HG02981 (cell line): Measurements from ENCODE around the gene EIF3B.
"Not testable (repeated sequence)": the region's sequence is repeated elsewhere in the genome, so short reads cannot be mapped to it uniquely, and the experiment has no call there.

Experiments used
- ATAC-seq: cut with Tn5 transposase; IDR thresholded peaks from one replicate; pipeline ENCODE4 v1.9.1; 2021; ENCODE audit warnings: mild to moderate bottlenecking, moderate library complexity; ENCODE audit not compliant: unreplicated experiment

The EIF3B gene

DNA sequence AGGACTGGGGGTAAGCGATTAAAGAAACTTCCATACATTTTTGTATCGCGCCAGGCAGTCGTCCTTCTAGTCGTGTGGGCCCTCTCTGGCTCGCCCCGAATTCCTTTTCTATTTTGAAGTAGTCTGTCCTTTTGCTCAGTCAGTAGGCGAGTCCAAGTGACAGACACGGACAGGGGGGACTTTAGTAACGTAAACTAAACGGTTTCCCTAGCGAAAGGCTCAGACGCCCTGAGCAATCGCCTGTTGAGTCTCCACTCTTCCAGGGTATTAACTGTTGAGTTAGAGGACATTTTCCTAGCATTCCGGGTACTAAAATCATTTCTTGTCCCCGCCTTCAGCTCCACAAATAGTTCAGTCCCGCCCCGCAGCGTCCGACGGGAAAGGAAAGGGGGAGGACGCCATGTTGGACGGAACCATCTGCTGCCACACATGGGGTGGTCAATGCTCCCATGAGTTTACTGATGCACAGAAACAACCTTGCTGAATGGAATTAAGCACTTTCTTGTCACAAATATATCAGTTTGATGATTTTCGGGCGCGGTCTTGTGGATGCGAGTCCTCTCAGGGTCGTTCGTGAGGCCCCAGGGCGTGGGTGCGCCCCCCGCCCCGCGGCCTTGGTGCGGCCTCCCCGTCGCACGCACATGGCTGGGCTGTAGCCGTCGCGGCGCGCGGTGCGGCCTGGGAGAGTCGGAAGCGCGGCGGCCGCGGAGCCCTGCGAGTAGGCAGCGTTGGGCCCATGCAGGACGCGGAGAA lies at the start of gene EIF3B:
TSS of gene EIF3B (plus strand) at position 642 of the 753 bp plus-strand sequence. CDS start at position 737, 95 bp downstream.
- ATAC-seq: peak; percentile 77

DNA sequence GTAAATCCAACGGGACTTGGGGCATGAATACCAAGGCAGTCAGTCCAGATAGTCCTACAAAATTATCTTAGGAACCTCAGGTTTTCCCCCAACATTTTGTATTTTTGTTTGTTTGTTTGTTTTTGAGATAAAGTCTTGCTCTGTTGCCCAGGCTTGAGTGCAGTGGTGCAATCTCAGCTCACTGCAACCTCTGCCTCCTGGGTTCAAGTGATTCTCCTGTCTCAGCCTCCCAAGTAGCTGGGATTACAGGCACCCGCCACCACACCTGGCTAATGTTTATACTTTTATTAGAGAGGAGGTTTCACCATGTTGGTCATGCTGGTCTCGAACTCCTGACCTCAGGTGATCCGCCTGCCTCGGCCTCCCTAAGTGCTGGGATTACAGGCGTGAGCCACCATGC lies 49.4 kb upstream of the EIF3B start:
- ATAC-seq: not testable (repeated sequence)

DNA sequence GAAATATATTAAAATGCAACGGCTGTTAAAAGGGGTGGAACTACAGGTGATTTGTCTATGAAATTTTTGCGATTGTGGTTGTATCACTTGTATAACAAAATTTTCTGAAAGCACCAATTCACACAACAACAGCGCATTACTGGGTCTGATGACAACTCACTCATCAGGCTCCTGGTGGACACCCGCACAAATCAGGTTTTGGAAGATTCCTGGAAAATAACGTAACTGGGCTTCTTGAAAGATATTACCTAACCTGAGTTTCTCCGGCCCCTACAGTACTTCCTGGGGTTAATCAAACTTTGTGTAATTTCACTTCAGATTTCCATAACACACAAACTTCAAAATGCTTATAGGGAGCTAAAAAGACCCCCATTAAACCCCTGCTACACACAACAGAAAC lies 47.9 kb upstream of the EIF3B start:
- ATAC-seq: no peak

DNA sequence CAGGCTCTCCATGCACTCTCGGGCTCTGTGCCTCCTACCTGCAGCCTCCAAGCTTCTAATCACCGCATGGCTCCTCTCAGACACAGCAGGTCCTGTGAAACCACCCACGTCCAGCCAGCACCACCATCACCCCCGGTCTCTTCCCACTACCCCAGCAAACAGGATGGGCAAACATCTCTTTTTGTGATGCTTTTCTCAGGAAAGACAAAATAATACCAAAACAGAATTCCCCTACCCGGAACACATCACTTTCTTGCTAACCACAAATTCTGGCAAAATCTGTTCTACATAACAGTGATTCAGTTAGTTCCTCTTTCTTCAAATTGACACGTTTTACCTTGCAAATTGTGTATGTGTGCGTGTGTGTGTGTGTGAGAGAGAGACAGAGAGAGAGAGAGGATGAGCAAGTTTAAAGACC lies 46.9 kb upstream of the EIF3B start:
- peak; percentile 47 for ATAC-seq

DNA sequence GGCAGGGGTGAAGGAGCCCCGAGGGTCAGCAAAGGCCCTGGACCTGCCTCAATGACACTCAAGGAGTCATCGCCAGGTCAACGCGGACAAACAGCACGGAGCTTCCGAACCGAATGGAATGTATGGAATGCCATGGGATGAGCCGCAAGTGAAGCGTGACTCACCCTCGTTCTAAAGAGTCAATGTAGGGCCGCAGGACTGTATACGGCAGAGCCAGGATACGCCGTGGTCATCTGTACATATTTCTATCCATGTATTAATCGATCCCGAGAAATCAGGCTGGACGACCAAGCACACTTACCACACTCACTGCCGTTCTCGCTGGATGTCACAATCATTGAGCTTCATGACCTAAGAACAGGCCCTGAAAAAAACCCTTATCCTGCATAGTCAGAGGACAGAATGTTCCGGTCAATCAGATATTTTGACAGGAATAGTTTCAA lies 44.7 kb upstream of the EIF3B start:
- ATAC-seq: no peak

DNA sequence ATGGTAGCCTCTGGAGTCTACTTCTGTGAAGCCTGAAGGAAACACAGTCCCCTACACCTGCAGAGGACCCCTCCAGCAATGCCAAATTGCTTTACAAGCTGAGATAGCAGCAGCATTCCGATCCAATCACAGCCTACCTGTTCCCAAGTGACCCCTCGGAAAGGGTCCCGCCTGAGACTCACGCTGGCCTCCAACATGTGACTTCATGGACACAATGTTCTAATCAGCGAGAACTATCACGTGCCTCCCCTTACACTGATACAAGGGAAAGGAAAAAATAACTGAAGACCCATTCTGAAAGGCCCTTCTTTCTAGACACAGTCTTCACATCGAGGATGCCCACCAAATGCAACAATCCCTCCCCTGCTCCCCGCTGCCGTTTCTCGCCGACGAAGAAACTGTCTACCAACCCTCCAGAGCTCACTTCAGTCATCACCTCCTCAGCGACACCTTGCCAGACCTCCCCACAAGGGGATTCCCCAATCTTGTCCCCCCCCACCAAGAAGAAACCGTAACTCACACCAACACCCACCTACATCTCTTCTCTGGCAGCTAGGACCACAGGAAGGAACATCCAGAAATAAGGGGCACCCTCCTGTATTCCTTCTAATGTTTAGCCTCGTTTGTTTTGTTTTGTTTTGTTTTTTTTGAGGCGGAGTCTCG lies 42.2 kb upstream of the EIF3B start:
- no peak for ATAC-seq

DNA sequence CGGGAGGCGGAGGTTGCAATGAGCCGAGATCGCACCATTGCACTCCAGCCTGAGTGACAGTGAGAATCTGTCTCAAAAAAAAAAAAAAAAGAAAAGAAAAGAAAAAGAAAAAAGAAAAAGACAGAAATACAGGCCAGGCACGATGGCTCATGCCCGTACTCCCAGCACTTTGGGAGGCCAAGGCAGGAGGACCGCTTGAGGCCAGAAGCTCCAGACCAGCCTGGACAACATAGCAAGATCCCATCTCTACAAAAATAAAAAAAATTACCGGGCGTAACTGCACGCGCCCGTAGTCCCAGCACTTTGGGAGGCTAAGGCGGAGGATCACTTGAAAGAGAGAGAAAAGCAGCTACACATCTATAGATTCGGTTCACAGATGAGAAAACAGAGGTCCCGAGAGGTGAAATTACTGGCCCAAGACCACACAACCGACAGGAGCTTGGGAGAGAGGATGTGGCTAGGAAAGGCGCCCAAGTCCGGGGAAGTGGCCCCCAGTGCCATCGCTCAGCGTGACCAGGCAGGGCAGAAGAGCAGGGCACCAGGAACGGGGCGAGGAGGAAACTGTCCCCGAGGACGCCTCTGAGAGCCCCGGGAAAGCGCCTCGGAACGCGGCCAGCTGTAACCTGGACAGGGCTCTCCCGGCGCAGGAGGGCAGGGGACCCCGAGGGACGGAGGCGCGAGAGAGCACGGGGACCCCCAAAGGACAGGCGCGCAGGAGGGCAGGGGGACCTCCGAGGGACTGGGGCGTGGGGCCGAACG lies 41.0 kb upstream of the EIF3B start:
- ATAC-seq: peak; percentile 3

DNA sequence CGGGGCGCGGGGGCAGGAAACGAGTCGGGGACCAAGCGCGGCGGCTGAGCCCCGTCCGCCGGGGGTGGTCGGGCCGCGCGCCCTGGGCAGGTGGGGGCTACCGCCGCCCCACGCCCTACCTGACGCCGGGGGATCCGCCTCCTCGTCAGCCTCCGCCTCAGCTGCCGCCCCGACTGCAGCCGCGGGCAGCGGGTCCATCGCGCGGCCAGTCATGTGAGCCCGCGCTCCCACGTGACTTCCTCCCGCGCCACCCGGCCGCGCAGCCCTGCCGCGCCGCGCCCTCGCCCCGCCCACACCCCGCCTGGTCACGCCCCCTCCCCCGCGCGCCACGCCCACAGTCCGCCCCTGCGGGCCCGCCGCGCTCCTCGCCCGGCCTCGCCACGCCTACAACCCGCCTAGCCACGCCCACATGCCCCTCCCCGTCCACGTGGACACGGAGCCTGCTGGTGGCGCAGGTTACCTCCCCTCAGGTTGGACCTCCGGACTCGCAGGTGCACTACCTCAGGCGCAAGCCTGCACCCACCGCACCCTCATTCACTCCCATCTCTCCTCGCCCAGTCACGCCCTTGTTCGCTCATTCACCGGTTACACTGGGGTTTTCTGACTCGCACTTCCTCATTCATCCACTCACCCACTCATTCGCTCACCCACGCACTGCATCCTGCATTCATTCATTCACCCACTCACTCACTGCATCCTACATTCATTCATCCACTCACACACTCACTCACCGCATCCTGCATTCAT lies 40.2 kb upstream of the EIF3B start, which contains the start of gene SNX8:
TSS of gene SNX8 (minus strand) at position 233 of the 747 bp plus-strand sequence. CDS start at position 213, 20 bp downstream.
- peak; percentile 71 for ATAC-seq

DNA sequence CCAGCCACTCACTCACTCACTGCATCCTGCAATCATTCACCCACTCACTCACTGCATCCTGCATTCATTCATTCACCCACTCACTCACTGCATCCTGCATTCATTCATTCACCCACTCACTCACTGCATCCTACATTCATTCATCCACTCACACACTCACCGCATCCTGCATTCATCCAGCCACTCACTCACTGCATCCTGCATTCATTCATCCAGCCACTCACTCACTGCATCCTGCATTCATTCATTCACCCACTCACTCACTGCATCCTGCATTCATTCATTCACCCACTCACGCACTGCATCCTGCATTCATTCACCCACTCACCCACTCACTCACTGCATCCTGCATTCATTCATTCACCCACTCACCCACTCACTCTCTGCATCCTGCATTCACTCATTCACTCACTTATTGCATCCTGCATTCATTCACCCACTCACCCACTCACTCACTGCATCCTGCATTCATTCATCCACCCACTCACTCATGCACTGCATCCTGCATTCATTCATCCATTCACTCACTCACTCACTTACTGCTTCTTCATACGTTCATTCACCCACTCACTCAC lies 39.6 kb upstream of the EIF3B start:
- not testable (repeated sequence) for ATAC-seq

DNA sequence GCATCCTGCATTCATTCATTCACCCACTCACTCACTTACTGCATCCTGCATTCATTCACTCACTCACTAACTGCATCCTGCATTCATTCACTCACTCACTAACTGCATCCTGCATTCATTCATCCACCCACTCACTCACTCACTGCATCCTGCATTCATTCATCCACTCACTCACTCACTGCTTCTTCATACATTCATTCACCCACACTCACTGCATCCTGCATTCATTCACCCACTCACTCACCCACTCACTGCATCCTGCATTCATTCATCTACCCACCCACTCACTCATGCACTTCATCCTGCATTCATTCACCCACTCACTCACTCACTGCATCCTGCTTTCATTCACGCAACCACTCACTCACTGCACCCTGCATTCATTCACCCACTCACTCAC lies 38.8 kb upstream of the EIF3B start:
- ATAC-seq: no peak

DNA sequence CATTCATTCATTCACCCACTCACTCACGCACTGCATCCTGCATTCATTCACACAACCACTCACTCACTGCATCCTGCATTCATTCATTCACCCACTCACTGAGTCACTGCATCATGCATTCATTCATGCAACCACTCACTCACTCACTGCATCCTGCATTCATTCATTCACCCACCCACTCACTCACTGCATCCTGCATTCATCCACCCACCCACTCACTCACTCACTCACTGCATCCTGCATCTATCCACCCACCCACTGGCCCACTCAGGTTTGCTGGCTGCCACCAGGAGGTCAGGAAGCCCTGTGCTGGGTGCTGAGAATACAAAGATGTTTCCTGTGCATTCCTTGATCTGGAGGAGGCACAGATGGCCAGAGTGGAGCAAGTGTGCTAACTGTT lies 38.0 kb upstream of the EIF3B start:
- ATAC-seq: no peak

DNA sequence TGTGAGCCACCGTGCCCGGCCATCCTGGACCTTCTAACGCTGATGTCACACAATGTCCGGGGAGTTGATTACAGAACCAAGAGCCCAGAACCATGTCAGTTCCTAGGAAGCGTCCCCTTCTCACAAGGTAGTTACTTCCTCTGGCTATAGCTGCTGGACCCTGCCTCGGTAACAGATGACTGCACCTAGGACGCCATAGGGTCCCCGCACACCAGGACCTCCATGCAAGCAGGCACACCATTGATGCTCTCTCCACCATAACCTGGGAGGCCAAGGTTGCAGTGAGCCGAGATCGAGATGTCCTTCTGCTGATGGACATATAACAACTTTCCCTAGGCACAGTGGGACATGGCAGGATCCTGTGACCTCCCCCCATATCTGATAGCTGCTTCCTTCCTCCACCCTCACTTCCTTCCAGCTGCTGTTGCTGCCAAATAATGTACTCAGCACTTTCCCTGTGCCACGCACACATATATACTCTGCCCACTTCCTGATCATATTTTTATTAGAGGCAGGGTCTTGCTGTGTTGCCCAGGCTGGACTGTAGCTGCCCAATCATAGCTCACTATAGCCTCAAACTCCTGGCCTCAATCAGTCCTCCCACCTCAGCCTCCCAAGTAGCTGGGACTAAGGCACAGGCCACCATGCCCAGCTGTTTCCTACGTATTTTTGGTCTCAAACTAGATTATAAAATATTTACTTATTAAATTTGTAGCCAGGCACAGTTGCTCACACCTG lies 36.9 kb upstream of the EIF3B start:
- ATAC-seq: no peak

DNA sequence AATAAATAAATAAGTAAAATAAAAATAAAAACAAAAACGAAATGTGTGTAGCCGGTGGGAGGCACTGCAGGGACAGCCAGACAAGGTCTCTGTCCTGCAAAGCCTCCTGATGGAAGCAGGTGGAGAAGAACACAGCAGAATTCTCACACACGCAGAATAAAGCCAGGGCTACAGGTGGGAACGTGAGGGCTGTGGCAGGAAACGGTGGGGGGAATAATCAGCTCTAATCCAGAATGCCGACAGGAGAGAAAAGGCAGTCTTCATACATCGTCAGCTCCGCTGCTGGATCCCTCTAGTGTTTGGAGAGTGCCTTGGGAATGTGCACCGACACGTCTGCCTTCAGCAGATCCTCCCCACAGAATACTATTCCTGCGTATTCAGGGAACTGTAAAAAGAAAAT lies 33.6 kb upstream of the EIF3B start:
- ATAC-seq: no peak

DNA sequence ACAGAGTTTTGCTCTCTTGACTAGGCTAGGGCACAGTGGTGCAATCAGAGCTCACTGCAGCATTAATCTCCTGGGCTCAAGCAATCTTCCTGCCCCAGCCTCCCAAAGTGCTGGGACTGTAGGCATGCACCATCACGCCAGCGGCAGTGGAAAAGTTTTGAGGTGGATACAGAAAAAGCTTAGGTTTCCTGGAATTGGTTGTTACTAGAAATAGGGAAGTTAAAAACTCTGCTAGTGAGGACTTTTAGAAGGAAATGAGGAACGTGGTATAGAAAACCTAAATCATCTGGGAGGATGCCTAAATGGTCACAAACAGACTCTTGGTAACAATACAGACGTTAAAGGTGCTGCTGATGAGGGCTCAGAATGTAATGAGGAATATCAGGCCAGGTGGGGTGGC lies 29.5 kb upstream of the EIF3B start:
- ATAC-seq: no peak

DNA sequence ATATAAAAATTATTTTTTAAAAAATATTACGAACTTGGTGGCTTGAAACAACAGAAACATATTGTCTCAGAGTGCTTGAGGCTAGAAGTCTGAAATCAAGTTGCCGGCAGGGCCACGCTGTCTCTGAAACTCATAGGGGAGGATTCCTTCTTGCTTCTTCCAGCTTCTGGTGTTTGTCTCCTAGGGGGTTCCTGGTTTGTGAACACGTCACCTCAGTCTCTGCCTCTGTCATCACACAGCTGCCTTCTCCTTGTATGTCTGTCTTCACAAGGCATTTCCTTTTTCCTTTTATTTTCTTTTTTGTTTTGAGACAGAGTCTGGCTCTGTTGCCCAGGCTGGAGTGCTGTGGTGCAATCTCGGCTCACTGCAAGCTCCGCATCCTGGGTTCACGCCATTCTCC lies 27.7 kb upstream of the EIF3B start:
- no peak for ATAC-seq

DNA sequence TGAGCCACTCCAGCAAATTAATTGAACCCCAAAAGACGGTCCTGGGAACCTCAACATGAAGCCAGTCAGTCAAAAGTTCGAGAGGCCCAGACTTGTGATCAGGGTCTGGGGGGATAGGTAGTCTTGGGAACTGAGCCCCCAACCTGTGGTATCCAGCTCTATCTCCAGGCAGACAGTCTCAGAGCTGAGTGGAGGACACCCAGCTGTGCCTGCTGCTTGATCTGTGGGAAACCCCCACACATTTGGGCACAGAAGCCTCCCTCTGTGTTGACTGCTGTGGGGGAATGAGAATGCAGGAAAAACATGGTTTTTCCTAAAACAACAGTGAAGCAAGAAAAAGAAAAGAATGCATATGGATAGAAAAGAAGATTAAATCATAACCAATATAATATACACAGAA lies 24.1 kb upstream of the EIF3B start:
- ATAC-seq: no peak

DNA sequence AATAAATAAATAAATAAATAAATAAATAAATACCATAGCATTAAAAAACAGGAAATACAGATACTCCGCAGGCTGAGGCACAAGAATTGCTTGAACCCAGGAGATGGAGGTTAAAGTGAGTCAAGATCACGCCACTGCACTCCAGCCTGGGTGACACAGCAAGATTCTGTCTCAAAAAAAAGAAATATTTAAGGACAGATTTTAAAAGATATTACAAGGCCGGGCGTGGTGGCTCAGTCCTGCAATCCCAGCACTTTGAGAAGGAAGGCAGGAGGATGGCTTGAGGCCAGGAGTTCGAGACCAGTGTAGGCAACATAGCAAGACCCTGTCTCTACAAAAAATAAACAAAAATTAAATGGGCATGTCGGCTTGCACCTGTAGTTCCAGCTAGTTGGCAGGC lies 22.9 kb upstream of the EIF3B start:
- ATAC-seq: no peak

DNA sequence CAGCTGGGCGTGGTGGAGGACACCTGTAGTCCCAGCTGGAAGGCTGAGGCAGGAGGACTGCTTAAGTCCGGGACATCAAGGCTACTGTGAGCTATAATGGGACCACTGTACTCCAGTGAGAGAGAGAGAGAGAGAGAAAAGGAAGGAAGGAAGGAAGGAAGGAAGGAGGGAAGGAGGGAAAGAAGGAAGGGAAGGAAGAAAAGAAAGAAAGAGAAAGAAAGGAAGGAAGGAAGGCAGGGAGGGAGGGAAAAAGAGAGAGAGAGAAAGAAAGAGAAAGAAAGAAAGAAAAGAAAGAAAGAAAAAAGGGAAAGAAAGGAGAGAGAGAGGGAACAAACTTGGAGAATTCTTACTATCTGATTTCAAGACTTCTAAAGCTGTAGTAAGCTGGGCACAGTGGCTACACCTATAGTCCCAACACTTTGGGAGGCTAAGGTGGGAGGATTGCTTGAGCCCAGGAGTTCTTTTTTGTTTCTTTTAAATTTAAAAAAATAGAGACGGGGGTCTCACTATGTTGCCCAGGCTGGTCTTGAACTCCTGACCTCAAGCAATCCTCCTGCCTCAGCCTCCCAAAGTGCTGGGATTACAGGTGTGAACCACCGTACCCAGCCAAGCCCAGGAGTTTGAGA lies 21.9 kb upstream of the EIF3B start:
- ATAC-seq: not testable (repeated sequence)

DNA sequence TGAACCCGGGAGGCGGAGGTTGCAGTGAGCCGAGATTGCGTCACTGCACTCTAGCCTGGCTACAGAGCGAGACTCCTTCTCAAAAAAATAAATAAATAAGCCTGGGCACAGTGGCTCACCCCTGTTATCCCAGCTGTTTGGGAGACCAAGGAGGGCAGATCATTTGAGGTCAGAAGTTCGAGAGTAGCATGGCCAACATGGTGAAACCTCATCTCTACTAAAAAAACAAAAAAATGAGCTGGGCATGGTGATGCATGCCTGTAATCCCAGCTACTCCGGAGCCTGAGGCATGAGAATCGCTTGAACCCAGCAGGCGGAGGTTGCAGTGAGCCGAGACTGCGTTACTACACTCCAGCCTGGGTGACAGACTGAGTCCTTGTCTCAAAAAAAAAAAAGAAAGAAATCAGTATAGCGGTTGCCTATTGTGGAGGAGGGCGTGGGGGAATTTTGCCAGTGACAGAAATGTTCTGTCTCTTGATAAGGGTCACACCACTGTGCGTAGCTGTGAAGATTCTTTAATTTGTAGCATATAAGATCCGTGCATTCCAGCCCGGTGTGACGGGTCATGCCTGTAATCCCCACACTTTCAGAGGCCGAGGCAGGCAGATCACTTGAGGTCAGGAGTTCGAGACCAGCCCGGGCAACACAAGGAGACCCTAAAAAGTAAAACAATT lies 17.9 kb upstream of the EIF3B start:
- ATAC-seq: no peak
